Measurements from ENCODE around the gene AKAP10.

Gene AKAP10

DNA sequence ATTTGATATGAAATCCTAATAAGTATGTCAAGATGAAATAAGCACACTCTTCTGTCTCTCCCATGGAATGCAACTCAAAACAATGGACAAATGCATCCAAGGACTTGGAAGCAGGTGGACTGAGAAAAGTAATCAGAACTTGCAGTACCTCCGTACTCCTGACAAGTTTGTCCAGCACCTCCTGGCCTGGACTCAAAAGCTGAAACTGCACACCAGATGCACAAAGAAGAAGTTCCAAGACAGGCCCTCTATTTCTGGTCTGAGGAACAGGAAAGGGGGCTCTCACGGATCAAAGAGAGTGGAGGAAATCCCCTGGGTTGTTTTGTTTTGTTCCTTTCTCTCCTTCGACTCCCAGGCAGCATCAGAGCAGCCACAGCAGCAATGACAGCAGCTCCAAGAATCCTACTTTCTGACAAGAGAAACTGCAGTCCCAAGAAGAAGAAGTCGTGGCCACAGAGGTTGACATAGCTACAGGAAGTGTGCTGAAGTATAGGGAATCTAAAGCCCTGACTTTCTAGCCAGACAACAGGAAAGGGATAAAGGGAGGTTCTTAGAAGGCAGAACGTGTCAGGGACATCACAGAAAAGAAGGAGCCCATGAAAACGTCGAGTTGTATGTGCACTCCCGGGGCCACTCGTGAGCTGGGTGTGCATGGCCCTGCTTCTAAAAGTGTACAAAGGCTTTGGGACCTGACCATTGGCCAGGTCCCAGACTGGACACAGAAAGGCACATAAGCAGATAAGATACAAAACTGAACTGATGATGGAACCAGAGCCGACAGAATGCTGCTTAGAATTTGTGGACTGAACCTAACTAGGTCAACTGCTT, 29.3 kb downstream of the AKAP10 start:
- no peak overlapping the region for H3K4me3 ChIP-seq (ENCODE audit: low read depth, low read length)
- peak; percentile 48 for DNase-seq (ENCODE audit: low read depth)
- TF ChIP-seq, protein P1, sequence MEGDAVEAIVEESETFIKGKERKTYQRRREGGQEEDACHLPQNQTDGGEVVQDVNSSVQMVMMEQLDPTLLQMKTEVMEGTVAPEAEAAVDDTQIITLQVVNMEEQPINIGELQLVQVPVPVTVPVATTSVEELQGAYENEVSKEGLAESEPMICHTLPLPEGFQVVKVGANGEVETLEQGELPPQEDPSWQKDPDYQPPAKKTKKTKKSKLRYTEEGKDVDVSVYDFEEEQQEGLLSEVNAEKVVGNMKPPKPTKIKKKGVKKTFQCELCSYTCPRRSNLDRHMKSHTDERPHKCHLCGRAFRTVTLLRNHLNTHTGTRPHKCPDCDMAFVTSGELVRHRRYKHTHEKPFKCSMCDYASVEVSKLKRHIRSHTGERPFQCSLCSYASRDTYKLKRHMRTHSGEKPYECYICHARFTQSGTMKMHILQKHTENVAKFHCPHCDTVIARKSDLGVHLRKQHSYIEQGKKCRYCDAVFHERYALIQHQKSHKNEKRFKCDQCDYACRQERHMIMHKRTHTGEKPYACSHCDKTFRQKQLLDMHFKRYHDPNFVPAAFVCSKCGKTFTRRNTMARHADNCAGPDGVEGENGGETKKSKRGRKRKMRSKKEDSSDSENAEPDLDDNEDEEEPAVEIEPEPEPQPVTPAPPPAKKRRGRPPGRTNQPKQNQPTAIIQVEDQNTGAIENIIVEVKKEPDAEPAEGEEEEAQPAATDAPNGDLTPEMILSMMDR (IDR thresholded peaks at IDR 0.05; ENCODE audit: control insufficient read depth, extremely low read depth, insufficient read depth), result no peak

DNA sequence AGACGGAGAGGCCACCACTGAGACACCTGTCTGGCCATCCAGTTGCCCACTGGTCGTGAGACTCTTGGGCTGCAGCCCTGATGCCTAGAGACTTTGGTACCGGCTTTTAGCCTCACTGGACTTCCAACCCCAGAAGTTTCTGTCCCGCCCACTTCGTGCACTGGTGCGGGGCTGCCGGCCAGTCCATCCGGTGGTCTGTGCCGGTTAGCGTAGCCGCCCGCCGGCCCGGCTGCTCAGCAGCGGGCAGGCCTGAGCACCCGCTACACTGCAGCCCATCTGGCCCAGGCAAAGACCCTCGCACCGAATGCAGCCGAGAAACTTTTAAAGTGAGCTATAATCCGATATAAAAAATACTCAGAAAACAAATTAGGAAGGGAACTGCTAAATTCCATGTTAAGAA, 30.7 kb downstream of the AKAP10 start:
- TF ChIP-seq, protein P1 (IDR thresholded peaks at IDR 0.05; ENCODE audit: control insufficient read depth, extremely low read depth, insufficient read depth), result no peak
- DNase-seq (ENCODE audit: low read depth), result no peak
- H3K4me3 ChIP-seq (ENCODE audit: low read depth, low read length), result no peak overlapping the region

DNA sequence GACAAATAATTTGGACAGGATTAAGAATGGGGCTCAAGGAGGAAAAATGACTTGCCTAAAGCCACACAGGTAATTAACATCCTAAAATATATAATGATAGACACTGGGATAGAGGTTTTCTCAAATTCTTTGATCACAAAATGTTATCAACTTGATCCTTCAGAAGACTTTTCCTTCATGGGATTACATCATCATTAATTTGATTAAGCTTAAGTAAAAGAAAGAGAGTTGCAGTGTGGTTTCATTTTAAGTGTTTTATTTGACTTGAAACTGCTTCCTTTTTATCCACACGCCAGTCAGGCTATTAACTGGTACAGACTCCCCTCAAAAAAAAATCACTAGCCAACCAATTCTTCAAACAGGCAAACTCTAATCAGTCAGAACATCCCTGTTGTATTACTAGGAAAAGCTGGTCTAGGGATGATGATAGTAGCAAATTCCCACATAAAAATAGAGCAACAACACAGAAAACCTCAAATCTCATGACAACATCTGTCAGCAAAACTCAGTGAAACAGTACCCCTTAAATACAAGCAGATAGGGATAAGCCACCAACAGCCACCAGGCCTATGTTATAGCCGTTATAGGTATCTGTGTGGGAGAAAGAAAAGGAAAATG, 32.5 kb downstream of the AKAP10 start:
- no peak overlapping the region for H3K4me3 ChIP-seq (ENCODE audit: low read depth, low read length)
- no peak for DNase-seq (ENCODE audit: low read depth)
- TF ChIP-seq, protein P1 (IDR thresholded peaks at IDR 0.05; ENCODE audit: control insufficient read depth, extremely low read depth, insufficient read depth), result no peak

DNA sequence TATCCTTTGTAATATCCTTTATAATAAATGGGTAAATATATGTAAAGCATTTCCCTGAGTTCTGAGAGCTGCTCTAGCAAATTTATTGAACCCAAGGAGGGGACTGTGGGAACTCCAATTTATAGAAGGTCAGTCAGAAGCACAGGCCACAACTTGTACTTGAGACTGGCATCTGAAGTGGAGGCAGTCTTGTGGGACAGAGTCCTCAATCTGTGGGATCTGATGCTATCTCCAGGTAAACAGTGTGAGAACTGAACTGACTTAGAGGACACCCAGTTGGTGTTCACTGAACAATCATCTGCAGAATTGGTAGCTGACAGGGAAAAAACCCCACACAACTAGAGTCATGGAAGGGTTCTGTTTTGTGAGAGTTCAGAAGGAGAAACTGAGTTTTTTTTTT, 34.0 kb downstream of the AKAP10 start:
- H3K4me3 ChIP-seq (ENCODE audit: low read depth, low read length), result no peak overlapping the region
- DNase-seq (ENCODE audit: low read depth), result no peak
- TF ChIP-seq, protein P1 (IDR thresholded peaks at IDR 0.05; ENCODE audit: control insufficient read depth, extremely low read depth, insufficient read depth), result no peak

DNA sequence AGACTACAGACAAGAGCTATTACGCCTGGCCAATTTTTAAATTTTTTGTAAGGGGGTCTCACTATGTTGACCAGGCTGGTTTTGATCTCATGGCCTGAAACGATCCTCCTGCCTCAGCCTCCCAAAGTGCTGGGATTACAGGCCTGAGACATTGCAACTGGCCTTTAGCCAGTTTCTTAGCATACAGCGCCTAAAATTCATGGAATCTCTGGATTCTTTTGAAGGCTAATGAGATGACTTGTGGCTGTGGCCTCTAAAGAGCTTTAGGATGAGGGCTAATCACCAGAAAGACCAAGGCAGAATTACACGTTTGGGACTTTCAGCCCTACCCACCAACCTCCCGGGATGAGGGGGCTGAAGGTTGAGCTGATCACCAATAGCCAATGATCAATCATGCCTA, 34.6 kb downstream of the AKAP10 start:
- no peak for DNase-seq (ENCODE audit: low read depth)

DNA sequence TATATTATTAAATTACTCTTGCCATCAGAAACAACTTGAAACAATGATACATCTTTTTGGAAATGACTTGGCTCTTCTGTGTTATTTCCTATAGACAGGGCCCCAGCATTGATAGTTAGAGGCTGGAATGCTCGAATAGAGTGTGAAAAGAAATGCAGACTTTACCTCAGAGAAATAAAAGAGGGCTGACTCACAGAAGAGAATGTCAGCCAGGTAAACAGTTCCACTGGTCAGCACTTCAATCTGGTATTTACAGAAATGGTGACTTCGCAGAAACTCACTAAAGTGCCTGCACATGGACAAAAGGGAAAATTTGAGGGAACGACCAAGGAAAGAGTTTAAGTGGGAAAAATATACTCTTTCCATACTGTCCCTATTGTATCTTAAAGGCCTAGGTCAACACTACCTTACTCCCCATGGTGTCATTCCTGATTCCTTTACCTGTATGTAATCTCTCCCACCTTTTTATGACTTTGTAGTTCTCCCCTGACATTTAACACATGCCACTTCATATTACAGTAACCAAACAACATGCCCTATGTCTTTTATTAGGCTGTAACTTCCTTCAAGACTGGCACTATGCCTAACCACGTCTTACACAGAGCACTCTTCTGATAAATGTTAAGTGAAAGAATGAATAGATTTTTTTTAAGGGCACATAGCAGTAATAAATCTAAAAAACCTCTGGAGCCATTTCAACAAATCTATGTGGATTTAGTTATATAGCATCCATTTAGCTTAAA, 36.7 kb downstream of the AKAP10 start:
- peak; percentile 88 for DNase-seq (ENCODE audit: low read depth)
- TF ChIP-seq, protein P1 (IDR thresholded peaks at IDR 0.05; ENCODE audit: control insufficient read depth, extremely low read depth, insufficient read depth), result no peak
- no peak overlapping the region for H3K4me3 ChIP-seq (ENCODE audit: low read depth, low read length)

More for the DNA sequence above, 34.6 kb downstream of the AKAP10 start:
- TF ChIP-seq, protein P1 (IDR thresholded peaks at IDR 0.05; ENCODE audit: control insufficient read depth, extremely low read depth, insufficient read depth), result no peak
- H3K4me3 ChIP-seq (ENCODE audit: low read depth, low read length), result no peak overlapping the region
